NCI-H1092 treated with DMSO at 0.1 percent for 48 hours (cell line): Measurements from ENCODE around the gene PPP4R2.
A peak's percentile ranks its signal among the peaks of the same experiment; 100 is the strongest.
"Not testable (repeated sequence)": the region's sequence is repeated elsewhere in the genome, so short reads cannot be mapped to it uniquely, and the experiment has no call there.

Experiments
- DNase-seq: peaks from one replicate; lab custom pipeline; 2025; lab: John Stamatoyannopoulos, UW

Gene PPP4R2

GRCh38 chr3:72977060-72977808 lies 19.4 kb upstream of the PPP4R2 start:
- no peak for DNase-seq

GRCh38 chr3:72982609-72983366 lies 13.8 kb upstream of the PPP4R2 start:
- no peak for DNase-seq

- DNase-seq, result no peak
Measured at GRCh38 chr3:72985576-72985975, 11.0 kb upstream of the PPP4R2 start.

GRCh38 chr3:72990701-72991395 lies 5.8 kb upstream of the PPP4R2 start:
- DNase-seq, result no peak

- DNase-seq, result no peak
Measured at GRCh38 chr3:72991522-72991921, 5.1 kb upstream of the PPP4R2 start.

- DNase-seq, result no peak
Measured at GRCh38 chr3:72993391-72993790, 3.2 kb upstream of the PPP4R2 start.

- no peak for DNase-seq
Measured at GRCh38 chr3:72995337-72995736, 1.3 kb upstream of the PPP4R2 start.

GRCh38 chr3:72996121-72996472 lies 514 bp upstream of the PPP4R2 start:
- DNase-seq, result no peak

- peak; percentile 13 for DNase-seq
Measured at GRCh38 chr3:72997421-72997961, 880 bp downstream of the PPP4R2 start.

GRCh38 chr3:72998466-72998865 lies 1.9 kb downstream of the PPP4R2 start:
- DNase-seq, result no peak

GRCh38 chr3:72999951-73000350 lies 3.3 kb downstream of the PPP4R2 start:
- no peak for DNase-seq

- not testable (repeated sequence) for DNase-seq
Measured at GRCh38 chr3:73003050-73003449, 6.4 kb downstream of the PPP4R2 start.

GRCh38 chr3:73004316-73004715 lies 7.7 kb downstream of the PPP4R2 start:
- no peak for DNase-seq

- no peak for DNase-seq
Measured at GRCh38 chr3:73007992-73008712, 11.5 kb downstream of the PPP4R2 start.

- no peak for DNase-seq
Measured at GRCh38 chr3:73009008-73009407, 12.4 kb downstream of the PPP4R2 start.

- no peak for DNase-seq
Measured at GRCh38 chr3:73009750-73010149, 13.1 kb downstream of the PPP4R2 start.

- no peak for DNase-seq
Measured at GRCh38 chr3:73010158-73010557, 13.5 kb downstream of the PPP4R2 start.

GRCh38 chr3:73018298-73018697 lies 21.7 kb downstream of the PPP4R2 start:
- DNase-seq, result no peak

- DNase-seq, result no peak
Measured at GRCh38 chr3:73018790-73019441, 22.3 kb downstream of the PPP4R2 start.

GRCh38 chr3:73021301-73021835 lies 24.8 kb downstream of the PPP4R2 start:
- no peak for DNase-seq

- no peak for DNase-seq
Measured at GRCh38 chr3:73024836-73025235, 28.2 kb downstream of the PPP4R2 start.
